ENCODE data around the gene KANSL1. TPM values are rescaled to one million over a fixed set of nuclear protein-coding genes. Genes with fewer than 3 reads are reported as not detected.

The KANSL1 gene
- total and polyA plus RNA-seq, 2 donors (not counting 1 experiment from before 2014, with no cell fraction given): 8.4 to 78.6 TPM

DNA sequence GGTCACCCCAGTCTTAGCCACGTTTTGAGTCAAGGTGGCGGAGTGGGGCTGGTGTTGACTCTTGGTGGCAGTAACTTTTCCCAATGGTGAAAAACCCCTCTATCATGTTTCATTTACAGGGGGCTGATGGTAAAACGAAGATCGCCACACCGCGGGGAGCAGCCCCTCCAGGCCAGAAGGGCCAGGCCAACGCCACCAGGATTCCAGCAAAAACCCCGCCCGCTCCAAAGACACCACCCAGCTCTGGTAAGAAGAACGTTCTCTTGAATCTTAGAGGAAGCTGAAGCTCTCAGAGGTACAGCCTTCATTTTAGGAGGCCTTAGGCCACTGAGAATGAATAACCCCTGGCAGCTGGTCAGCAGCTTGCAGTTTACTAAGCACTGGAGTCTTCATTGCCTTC is 201.9 kb downstream of the KANSL1 start:
- H3K4me1 ChIP-seq (ENCODE audit: control insufficient read depth, extremely low read depth, insufficient read depth, low read length): no peaks in the 10 kb centered on the region
- H3K79me2 ChIP-seq (ENCODE audit: control insufficient read depth, insufficient read depth, low read length): no peaks in the 10 kb centered on the region
- no peak overlapping the region for H3K9ac ChIP-seq (ENCODE audit: insufficient read depth, low read length)
- H3K4me2 ChIP-seq (ENCODE audit: extremely low read depth, insufficient read depth, low read length): no peak overlapping the region
- TF ChIP-seq, protein P1, sequence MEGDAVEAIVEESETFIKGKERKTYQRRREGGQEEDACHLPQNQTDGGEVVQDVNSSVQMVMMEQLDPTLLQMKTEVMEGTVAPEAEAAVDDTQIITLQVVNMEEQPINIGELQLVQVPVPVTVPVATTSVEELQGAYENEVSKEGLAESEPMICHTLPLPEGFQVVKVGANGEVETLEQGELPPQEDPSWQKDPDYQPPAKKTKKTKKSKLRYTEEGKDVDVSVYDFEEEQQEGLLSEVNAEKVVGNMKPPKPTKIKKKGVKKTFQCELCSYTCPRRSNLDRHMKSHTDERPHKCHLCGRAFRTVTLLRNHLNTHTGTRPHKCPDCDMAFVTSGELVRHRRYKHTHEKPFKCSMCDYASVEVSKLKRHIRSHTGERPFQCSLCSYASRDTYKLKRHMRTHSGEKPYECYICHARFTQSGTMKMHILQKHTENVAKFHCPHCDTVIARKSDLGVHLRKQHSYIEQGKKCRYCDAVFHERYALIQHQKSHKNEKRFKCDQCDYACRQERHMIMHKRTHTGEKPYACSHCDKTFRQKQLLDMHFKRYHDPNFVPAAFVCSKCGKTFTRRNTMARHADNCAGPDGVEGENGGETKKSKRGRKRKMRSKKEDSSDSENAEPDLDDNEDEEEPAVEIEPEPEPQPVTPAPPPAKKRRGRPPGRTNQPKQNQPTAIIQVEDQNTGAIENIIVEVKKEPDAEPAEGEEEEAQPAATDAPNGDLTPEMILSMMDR (conservative IDR thresholded peaks at IDR 0.05 in 1 of 2, IDR thresholded peaks at IDR 0.05 in 1 of 2; ENCODE audit: low read depth in 1 of 2, low read length in 2 of 2): no peak
- no peak for TF ChIP-seq EZH2 (IDR thresholded peaks at IDR 0.05; ENCODE audit: low read length, missing control alignments)
- H3K4me3 ChIP-seq (replicated peaks in 1 of 4; ENCODE audit: control extremely low read depth in 1 of 4, insufficient read depth in 1 of 4, low read depth in 3 of 4, low read length in 4 of 4): no peak overlapping the region
- no peaks in the 10 kb centered on the region for H3K27me3 ChIP-seq (ENCODE audit: control insufficient read depth, insufficient read depth, low read length)
- H4K20me1 ChIP-seq (ENCODE audit: control insufficient read depth, extremely low read depth, insufficient read depth, low read length): no peaks in the 10 kb centered on the region
- H3K27ac ChIP-seq (ENCODE audit: insufficient read depth, low read length): no peak overlapping the region
- H3K36me3 ChIP-seq (ENCODE audit: control insufficient read depth, insufficient read depth, low read length): no peaks in the 10 kb centered on the region
- no peak overlapping the region for H2AFZ ChIP-seq (ENCODE audit: low read length)
- no peak for DNase-seq (ENCODE audit: low read depth in 2 of 2)
- no peaks in the 10 kb centered on the region for H3K9me3 ChIP-seq (ENCODE audit: control insufficient read depth, insufficient read depth, low read depth, low read length)

DNA sequence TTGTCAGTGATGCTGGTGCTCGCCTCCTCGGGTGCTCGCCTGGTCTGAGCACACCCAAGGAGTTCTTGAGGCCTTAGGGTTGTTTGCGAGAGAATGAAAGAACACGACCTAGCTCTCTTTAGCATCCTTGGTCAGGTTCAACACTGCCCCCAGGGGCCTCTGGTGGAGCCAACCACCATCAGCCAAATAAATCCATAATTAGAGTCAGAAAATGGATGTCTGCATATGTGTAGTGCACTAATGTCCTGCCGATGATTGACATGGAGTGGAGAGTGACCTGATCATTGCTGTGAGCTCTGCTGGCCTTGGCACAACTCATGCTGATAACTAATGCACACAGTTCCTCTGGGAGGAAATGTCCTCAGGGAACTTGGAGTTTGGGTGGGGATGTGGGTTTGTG is 202.3 kb downstream of the KANSL1 start:
- H3K79me2 ChIP-seq (ENCODE audit: control insufficient read depth, insufficient read depth, low read length): no peaks in the 10 kb centered on the region
- no peak overlapping the region for H3K4me2 ChIP-seq (ENCODE audit: extremely low read depth, insufficient read depth, low read length)
- no peak overlapping the region for H3K27ac ChIP-seq (ENCODE audit: insufficient read depth, low read length)
- H2AFZ ChIP-seq (ENCODE audit: low read length): no peak overlapping the region
- no peaks in the 10 kb centered on the region for H3K36me3 ChIP-seq (ENCODE audit: control insufficient read depth, insufficient read depth, low read length)
- H3K9me3 ChIP-seq (ENCODE audit: control insufficient read depth, insufficient read depth, low read depth, low read length): no peaks in the 10 kb centered on the region
- no peak overlapping the region for H3K9ac ChIP-seq (ENCODE audit: insufficient read depth, low read length)
- H3K27me3 ChIP-seq (ENCODE audit: control insufficient read depth, insufficient read depth, low read length): no peaks in the 10 kb centered on the region
- no peak for DNase-seq (ENCODE audit: low read depth in 2 of 2)
- no peaks in the 10 kb centered on the region for H4K20me1 ChIP-seq (ENCODE audit: control insufficient read depth, extremely low read depth, insufficient read depth, low read length)
- TF ChIP-seq, protein P1 (conservative IDR thresholded peaks at IDR 0.05 in 1 of 2, IDR thresholded peaks at IDR 0.05 in 1 of 2; ENCODE audit: low read depth in 1 of 2, low read length in 2 of 2): no peak
- no peak for TF ChIP-seq EZH2 (IDR thresholded peaks at IDR 0.05; ENCODE audit: low read length, missing control alignments)
- H3K4me3 ChIP-seq (replicated peaks in 1 of 4; ENCODE audit: control extremely low read depth in 1 of 4, insufficient read depth in 1 of 4, low read depth in 3 of 4, low read length in 4 of 4): no peak overlapping the region
- H3K4me1 ChIP-seq (ENCODE audit: control insufficient read depth, extremely low read depth, insufficient read depth, low read length): no peaks in the 10 kb centered on the region

DNA sequence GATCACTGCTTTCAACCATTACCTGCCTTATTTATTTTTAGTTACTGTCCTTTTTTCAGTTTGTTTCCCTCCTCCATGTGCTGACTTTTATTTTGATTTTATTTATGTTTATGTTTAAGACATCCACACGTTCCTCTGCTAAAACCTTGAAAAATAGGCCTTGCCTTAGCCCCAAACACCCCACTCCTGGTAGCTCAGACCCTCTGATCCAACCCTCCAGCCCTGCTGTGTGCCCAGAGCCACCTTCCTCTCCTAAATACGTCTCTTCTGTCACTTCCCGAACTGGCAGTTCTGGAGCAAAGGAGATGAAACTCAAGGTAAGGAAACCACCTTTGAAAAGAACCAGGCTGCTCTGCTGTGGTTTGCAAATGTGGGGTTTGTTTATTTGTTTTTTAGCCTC is 203.5 kb downstream of the KANSL1 start:
- no peak overlapping the region for H3K27ac ChIP-seq (ENCODE audit: insufficient read depth, low read length)
- no peaks in the 10 kb centered on the region for H3K79me2 ChIP-seq (ENCODE audit: control insufficient read depth, insufficient read depth, low read length)
- H2AFZ ChIP-seq (ENCODE audit: low read length): no peak overlapping the region
- H3K36me3 ChIP-seq (ENCODE audit: control insufficient read depth, insufficient read depth, low read length): no peaks in the 10 kb centered on the region
- H3K4me1 ChIP-seq (ENCODE audit: control insufficient read depth, extremely low read depth, insufficient read depth, low read length): no peaks in the 10 kb centered on the region
- H3K9me3 ChIP-seq (ENCODE audit: control insufficient read depth, insufficient read depth, low read depth, low read length): no peaks in the 10 kb centered on the region
- H4K20me1 ChIP-seq (ENCODE audit: control insufficient read depth, extremely low read depth, insufficient read depth, low read length): no peaks in the 10 kb centered on the region
- no peak overlapping the region for H3K4me2 ChIP-seq (ENCODE audit: extremely low read depth, insufficient read depth, low read length)
- no peak for TF ChIP-seq EZH2 (IDR thresholded peaks at IDR 0.05; ENCODE audit: low read length, missing control alignments)
- TF ChIP-seq, protein P1 (conservative IDR thresholded peaks at IDR 0.05 in 1 of 2, IDR thresholded peaks at IDR 0.05 in 1 of 2; ENCODE audit: low read depth in 1 of 2, low read length in 2 of 2): no peak
- no peak overlapping the region for H3K4me3 ChIP-seq (replicated peaks in 1 of 4; ENCODE audit: control extremely low read depth in 1 of 4, insufficient read depth in 1 of 4, low read depth in 3 of 4, low read length in 4 of 4)
- no peak for DNase-seq (ENCODE audit: low read depth in 2 of 2)
- no peaks in the 10 kb centered on the region for H3K27me3 ChIP-seq (ENCODE audit: control insufficient read depth, insufficient read depth, low read length)
- H3K9ac ChIP-seq (ENCODE audit: insufficient read depth, low read length): no peak overlapping the region

Data from fibroblast of lung (primary cell).